ENCODE results near the gene ARMC7.
"Not testable (repeated sequence)": the region's sequence is repeated elsewhere in the genome, so short reads cannot be mapped to it uniquely, and the experiment has no call there.

The ARMC7 gene

DNA sequence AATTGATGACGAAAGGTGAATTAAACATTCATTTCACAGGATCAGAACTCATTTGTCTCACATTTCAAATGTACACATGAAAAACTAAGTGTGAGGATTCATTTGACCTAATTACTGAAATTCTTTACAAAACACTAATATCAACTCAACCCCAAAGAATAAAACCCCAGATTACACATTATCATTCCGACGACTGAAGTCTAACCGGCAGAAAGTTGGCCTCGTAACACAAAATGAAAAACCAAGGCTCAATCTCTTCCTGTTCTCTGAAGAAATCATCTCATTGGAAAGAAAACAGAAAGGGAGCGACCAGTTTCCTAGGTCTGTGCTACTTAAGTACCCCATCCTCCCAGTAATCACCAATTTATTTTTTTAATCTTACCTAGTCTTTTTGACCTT is 42.8 kb downstream of the ARMC7 start:
- TF ChIP-seq, protein P1, sequence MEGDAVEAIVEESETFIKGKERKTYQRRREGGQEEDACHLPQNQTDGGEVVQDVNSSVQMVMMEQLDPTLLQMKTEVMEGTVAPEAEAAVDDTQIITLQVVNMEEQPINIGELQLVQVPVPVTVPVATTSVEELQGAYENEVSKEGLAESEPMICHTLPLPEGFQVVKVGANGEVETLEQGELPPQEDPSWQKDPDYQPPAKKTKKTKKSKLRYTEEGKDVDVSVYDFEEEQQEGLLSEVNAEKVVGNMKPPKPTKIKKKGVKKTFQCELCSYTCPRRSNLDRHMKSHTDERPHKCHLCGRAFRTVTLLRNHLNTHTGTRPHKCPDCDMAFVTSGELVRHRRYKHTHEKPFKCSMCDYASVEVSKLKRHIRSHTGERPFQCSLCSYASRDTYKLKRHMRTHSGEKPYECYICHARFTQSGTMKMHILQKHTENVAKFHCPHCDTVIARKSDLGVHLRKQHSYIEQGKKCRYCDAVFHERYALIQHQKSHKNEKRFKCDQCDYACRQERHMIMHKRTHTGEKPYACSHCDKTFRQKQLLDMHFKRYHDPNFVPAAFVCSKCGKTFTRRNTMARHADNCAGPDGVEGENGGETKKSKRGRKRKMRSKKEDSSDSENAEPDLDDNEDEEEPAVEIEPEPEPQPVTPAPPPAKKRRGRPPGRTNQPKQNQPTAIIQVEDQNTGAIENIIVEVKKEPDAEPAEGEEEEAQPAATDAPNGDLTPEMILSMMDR (conservative IDR thresholded peaks at IDR 0.05; ENCODE audit: low read length) = no peak
- DNase-seq (ENCODE audit: low read depth) = no peak
- peak overlapping the region; percentile 85 for H3K4me3 ChIP-seq (ENCODE audit: low read length)

DNA sequence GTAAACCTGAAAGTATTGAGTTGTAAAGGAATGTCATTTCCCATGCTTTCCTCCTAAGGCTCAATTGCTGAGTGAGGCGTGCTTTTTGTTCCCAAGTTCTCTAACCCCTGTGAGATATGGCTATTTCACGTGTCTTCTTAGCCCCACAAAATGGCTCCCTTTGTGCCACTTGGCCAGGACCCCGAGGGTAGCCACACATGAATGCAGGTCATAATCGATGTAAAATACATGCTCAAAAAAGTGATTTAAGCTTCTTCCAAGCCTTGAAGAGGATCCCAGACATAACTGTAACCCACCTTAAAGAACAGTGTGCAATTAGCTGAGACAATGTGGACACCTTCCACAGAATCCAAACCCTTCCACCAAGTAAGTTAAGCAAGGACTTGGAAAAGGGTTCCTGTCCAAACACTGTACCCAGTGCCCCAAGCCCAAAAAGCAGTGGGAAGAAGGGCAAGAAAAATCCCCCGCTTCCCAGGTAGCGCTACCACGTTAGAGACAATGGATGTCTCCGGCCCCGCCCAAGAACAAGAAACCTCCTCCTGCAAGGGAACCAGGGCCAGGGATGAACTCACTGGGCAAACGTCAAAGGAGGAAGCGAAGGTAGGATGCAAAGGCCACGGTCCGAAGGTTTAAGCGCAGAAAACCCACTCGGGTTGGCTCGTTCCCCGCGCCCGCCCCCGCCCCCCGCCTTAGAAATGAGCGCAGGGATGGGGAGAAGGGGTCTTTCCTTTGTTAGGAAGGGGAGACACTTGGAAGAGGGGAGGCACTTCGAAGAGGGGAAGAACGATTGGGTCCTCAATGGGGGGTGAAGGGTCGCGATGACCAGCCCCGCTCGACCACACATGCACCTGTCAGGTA is 43.4 kb downstream of the ARMC7 start:
- TF ChIP-seq, protein P1 (conservative IDR thresholded peaks at IDR 0.05; ENCODE audit: low read length) = no peak
- no peak for DNase-seq (ENCODE audit: low read depth)
- peak overlapping the region; percentile 85 for H3K4me3 ChIP-seq (ENCODE audit: low read length)

DNA sequence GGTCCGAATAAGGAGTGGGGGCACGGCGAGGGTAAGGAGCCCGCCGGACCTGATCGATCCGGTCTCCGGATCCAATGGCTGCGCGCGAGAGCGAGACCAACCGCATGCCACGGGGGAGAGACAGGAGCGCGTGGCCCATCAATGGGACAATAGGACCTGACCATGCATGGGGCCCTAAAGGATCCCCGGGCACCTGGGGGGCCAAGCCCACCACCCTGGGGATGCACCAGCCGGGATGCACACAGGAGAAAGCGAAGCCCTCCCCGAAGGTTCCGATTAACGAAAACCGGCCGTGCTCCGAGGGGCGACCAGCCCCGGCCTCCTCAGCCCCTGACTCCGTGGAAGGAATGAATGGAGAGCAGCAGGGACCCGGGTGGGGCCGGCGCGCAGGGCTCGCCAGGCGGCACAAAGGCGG is 44.0 kb downstream of the ARMC7 start:
- TF ChIP-seq, protein P1 (conservative IDR thresholded peaks at IDR 0.05; ENCODE audit: low read length) = no peak
- peak overlapping the region; percentile 85 for H3K4me3 ChIP-seq (ENCODE audit: low read length)
- no peak for DNase-seq (ENCODE audit: low read depth)

DNA sequence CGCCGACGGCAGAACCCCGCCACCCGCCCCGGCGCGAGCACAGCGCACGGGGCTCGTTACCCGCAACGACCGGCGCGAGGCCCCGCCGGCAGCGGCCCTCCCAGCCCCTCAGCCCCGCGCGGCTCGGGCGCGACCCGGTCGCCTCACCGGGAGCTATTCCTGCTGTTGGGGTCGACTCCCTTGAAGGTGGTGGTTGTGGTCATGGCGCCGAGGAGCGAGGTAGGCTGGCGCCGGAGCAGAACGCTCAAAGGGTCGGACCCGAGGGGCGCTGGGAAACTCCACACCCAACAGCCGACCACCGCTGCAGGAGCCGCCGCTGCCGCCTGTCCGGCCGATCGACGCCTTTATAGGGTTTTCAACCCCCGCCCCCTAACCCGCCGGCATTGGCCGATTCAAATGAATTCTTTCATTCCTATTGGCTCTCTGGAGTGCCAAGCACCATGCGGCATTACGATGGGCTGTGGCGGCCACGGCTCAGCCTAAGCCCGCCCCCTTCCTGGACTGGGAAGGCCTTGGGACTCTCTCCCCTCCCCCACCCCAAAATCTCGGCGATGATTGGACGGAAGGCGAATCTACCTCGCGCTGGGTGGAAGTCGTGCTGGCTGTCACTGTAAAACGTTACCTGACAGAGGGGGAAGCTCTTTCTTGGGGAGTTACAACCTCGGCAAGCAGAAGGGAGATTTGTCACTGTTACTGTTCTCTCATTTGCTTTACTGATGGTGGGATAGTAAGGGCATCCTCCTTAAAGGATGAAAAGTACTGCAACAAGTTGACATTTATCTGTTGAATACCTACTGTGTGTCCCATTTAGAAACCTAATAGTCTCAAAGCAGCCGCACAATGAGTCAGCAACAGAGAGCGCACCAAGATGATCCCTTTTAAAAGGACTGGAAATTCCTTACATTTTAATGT is 44.7 kb downstream of the ARMC7 start, which contains the start of gene JPT1:
Gene JPT1, minus strand, starts transcription at position 318 of the 912 bp plus-strand sequence. Its CDS starts 115 bp downstream, at position 203.
- DNase-seq (ENCODE audit: low read depth) = peak; percentile 98
- TF ChIP-seq, protein P1 (conservative IDR thresholded peaks at IDR 0.05; ENCODE audit: low read length) = no peak
- peak within 1 kb of the TSS; percentile 85 for H3K4me3 ChIP-seq (ENCODE audit: low read length)

DNA sequence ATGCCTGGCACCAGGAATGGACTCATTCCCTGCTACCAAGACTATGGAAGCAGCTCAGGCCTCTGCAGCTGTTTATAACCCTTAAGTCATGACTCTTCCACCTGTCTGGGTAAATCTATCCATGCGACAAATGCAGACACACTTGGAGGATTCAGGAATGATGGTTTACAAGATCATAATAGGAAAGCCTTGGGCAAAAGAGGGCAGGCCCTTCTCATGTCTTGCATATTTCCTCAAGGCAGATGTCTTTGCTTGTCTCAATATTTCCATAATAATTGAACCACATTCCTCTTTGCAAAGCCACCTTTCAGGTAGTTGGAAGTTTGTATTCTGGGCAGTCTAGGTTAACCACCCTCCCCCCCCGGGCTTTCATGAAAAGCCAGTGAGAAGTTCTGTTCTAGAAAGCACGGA is 45.4 kb downstream of the ARMC7 start:
- no peak overlapping the region for H3K4me3 ChIP-seq (ENCODE audit: low read length)
- DNase-seq (ENCODE audit: low read depth) = no peak
- TF ChIP-seq, protein P1 (conservative IDR thresholded peaks at IDR 0.05; ENCODE audit: low read length) = no peak

DNA sequence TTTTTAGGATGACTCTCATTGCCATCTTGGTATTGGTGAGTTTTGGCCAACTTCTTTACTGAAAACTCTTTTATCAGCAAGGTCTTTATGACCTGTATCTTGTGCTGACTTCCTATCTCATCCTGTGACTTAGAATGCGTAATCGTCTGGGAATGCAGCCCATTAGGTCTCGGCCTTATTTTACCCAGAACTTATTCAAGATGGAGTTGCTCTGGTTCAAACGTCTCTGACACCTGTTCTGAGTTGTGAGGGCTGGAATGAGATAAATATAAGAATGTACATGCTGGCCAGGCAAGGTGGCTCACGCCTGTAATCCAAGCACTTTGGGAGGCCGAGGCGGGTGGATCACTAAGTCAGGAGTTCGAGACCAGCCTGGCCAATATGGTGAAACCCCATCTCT is 48.7 kb downstream of the ARMC7 start:
- not testable (repeated sequence) for H3K4me3 ChIP-seq (ENCODE audit: low read length); DNase-seq (ENCODE audit: low read depth)

DNA sequence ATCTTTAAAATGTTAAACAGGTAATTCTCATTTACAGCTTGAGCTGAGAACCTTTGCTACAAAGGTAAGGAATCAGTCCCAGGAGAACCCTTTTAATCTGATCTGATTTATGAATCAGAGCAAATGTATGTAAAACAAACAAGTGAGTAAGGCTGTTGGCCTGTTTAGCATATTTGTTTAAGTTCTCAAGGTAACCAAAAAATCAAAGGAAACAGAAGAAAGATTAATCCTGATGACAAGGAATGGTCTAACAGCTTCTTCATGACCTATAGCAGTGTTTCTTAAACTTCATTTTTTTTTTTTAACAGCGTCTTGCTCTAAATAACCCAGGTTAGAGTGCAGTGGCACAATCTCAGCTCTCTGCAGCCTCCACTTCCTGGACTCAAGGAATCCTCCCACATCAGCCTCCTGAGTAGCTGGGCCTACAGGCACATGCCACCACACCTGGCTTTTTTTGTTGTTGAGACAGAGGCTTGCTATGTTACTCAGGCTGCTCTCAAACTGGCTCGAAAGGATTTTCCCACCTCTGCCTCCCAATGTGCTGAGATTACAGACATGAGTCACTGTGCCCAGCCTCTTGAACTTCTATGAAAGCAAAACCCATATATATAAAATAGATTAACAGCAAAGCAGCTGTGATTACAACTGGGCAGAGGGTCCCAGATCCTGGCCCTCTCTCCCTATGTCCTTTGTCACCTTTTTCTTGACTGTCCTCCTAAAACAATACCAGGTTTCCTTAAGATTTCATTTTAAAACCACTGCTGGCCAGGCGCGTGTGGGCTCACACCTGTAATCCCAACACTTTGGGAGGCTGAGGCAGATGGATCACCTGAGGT is 49.6 kb downstream of the ARMC7 start:
- no peak for DNase-seq (ENCODE audit: low read depth)
- TF ChIP-seq, protein P1 (conservative IDR thresholded peaks at IDR 0.05; ENCODE audit: low read length) = no peak
- no peak overlapping the region for H3K4me3 ChIP-seq (ENCODE audit: low read length)
